Measurements from ENCODE around the gene DLEC1. TPM values are rescaled to one million over a fixed set of nuclear protein-coding genes. Genes with fewer than 3 reads are reported as not detected.

Gene DLEC1
- total RNA-seq, 1 donor = under 0.01 TPM

- Histone ChIP-seq H3K4me2 (ENCODE audit: insufficient read depth, low read length) (peak overlapping the region; percentile 88), H3K36me3 (ENCODE audit: insufficient read depth, low read length) (peaks cover 37% of the 10 kb centered on the region), H2AFZ (ENCODE audit: low read length) (peak overlapping the region; percentile 68), H3K27me3 (ENCODE audit: insufficient read depth, low read length) (no peaks in the 10 kb centered on the region), H3K79me2 (ENCODE audit: insufficient read depth, low read length) (peaks cover 50% of the 10 kb centered on the region), H3K9me3 (ENCODE audit: low read depth, low read length) (no peaks in the 10 kb centered on the region), H3K4me1 (ENCODE audit: insufficient read depth, low read length) (peaks cover 27% of the 10 kb centered on the region), H3K27ac (ENCODE audit: low read depth, low read length) (peak overlapping the region; percentile 78), H4K20me1 (ENCODE audit: insufficient read depth, low read length) (peaks cover 19% of the 10 kb centered on the region), H3K4me3 (ENCODE audit: insufficient read depth, low read length) (peak overlapping the region; percentile 99)
- TF ChIP-seq CTCF (IDR thresholded peaks at IDR 0.05; ENCODE audit: extremely low read depth, low read depth, low read length) = no peak
- DNase-seq (ENCODE audit: insufficient read length, low spot score, missing footprints) = no peak
Measured at GRCh38 chr3:38136393-38136776, 97.4 kb downstream of the DLEC1 start.

GRCh38 chr3:38136777-38137614, 98.0 kb downstream of the DLEC1 start, which contains the start of gene ACAA1:
Gene ACAA1, minus strand, starts transcription at chr3:38137127. Its CDS starts 92 bp downstream, at chr3:38137035.
- peaks cover 50% of the 10 kb centered on the region for H3K79me2 ChIP-seq (ENCODE audit: insufficient read depth, low read length)
- peaks cover 19% of the 10 kb centered on the region for H4K20me1 ChIP-seq (ENCODE audit: insufficient read depth, low read length)
- H3K27ac ChIP-seq (ENCODE audit: low read depth, low read length) = peak within 1 kb of the TSS; percentile 87
- peak within 1 kb of the TSS; percentile 99 for H3K4me3 ChIP-seq (ENCODE audit: insufficient read depth, low read length)
- no peak for TF ChIP-seq CTCF (IDR thresholded peaks at IDR 0.05; ENCODE audit: extremely low read depth, low read depth, low read length)
- H3K36me3 ChIP-seq (ENCODE audit: insufficient read depth, low read length) = peaks cover 37% of the 10 kb centered on the region
- H3K9me3 ChIP-seq (ENCODE audit: low read depth, low read length) = no peaks in the 10 kb centered on the region
- H3K4me2 ChIP-seq (ENCODE audit: insufficient read depth, low read length) = peak within 1 kb of the TSS; percentile 96
- peaks cover 27% of the 10 kb centered on the region for H3K4me1 ChIP-seq (ENCODE audit: insufficient read depth, low read length)
- H3K27me3 ChIP-seq (ENCODE audit: insufficient read depth, low read length) = no peaks in the 10 kb centered on the region
- peak; percentile 99 for DNase-seq (ENCODE audit: insufficient read length, low spot score, missing footprints)
- peak within 1 kb of the TSS; percentile 93 for H2AFZ ChIP-seq (ENCODE audit: low read length)

GRCh38 chr3:38137615-38138348, 98.8 kb downstream of the DLEC1 start:
- TF ChIP-seq CTCF (IDR thresholded peaks at IDR 0.05; ENCODE audit: extremely low read depth, low read depth, low read length) = no peak
- H3K36me3 ChIP-seq (ENCODE audit: insufficient read depth, low read length) = peaks cover 32% of the 10 kb centered on the region
- no peaks in the 10 kb centered on the region for H3K27me3 ChIP-seq (ENCODE audit: insufficient read depth, low read length)
- peak overlapping the region; percentile 99 for H3K4me3 ChIP-seq (ENCODE audit: insufficient read depth, low read length)
- H3K4me1 ChIP-seq (ENCODE audit: insufficient read depth, low read length) = peaks cover 27% of the 10 kb centered on the region
- peaks cover 50% of the 10 kb centered on the region for H3K79me2 ChIP-seq (ENCODE audit: insufficient read depth, low read length)
- H4K20me1 ChIP-seq (ENCODE audit: insufficient read depth, low read length) = peaks cover 14% of the 10 kb centered on the region
- H3K27ac ChIP-seq (ENCODE audit: low read depth, low read length) = peak overlapping the region; percentile 87
- H3K4me2 ChIP-seq (ENCODE audit: insufficient read depth, low read length) = peak overlapping the region; percentile 96
- H3K9me3 ChIP-seq (ENCODE audit: low read depth, low read length) = no peaks in the 10 kb centered on the region
- peak overlapping the region; percentile 93 for H2AFZ ChIP-seq (ENCODE audit: low read length)
- no peak for DNase-seq (ENCODE audit: insufficient read length, low spot score, missing footprints)
